Heart right ventricle (tissue), 16 donors: ENCODE measurements around the gene HAO2. TPM values are rescaled to one million over a fixed set of nuclear protein-coding genes. Genes with fewer than 3 reads are reported as not detected.

ENCODE experiments used
- ATAC-seq, 8 donors: fragments of 200-7000 bp; cut with Tn5 transposase; one replicate each; pipeline ENCODE4 v1.9.1; 2020; ENCODE audit warnings: mild to moderate bottlenecking in 8 of 8, moderate library complexity in 8 of 8, moderate number of reproducible peaks in 1 of 8
- DNase-seq, 2 donors: peaks; one replicate each; pipeline ENCODE4 v3.0.0-alpha.2; 2020
- H3K27ac ChIP-seq, 10 donors: fragments of 200-600 bp; sonication (generic) in 2 of 10; one replicate each; pipeline versions ENCODE4 v1.5.0 to v1.8.0; 2020 to 2022; ENCODE audit warnings: mild to moderate bottlenecking in 3 of 10
- H3K27me3 ChIP-seq, 7 donors: fragments of 200-600 bp; one replicate each; pipeline ENCODE4 v1.8.0; 2021 to 2022; ENCODE audit warnings: mild to moderate bottlenecking in 2 of 7
- H3K36me3 ChIP-seq, 9 donors: fragments of 200-600 bp; sonication (generic) in 1 of 9; one replicate each; pipeline versions ENCODE4 v1.5.0 to v1.8.0; 2020 to 2022; ENCODE audit warnings: mild to moderate bottlenecking in 2 of 9
- H3K4me1 ChIP-seq, 9 donors: fragments of 200-600 bp; sonication (generic) in 1 of 9; one replicate each; pipeline versions ENCODE4 v1.5.0 to v1.8.0; 2020 to 2022; ENCODE audit warnings: mild to moderate bottlenecking in 4 of 9
- H3K4me3 ChIP-seq, 10 donors: fragments of 200-600 bp; sonication (generic) in 2 of 10; one replicate each; pipeline versions ENCODE4 v1.5.0 to v1.8.0; 2020 to 2022; ENCODE audit warnings: mild to moderate bottlenecking in 7 of 10, moderate library complexity in 2 of 10
- H3K9me3 ChIP-seq, 11 donors: fragments of 200-600 bp in 10 of 11; sonication (generic) in 2 of 11; one replicate each; pipeline versions ENCODE4 v1.5.0 to v1.8.0; 2013 to 2022; ENCODE audit warnings: mild to moderate bottlenecking in 2 of 11, control low read depth in 1 of 11, moderate library complexity in 1 of 11
- WGBS, 2 donors: extraction: QIAGEN DNeasy Blood & Tissue Kit; methylation state at CpG; one replicate each; pipeline ENCODE4 v1.1.7; 2013; ENCODE audit warnings: inconsistent platforms in 1 of 2; 5-methylcytosine and 5-hydroxymethylcytosine counted together
- intact Hi-C, 10 donors: fragments of 100-400 bp; cut with DNase I; formaldehyde crosslinking; loops; one replicate each; pipeline versions ENCODE4 v1.11.1 to v1.14.2; 2022
- polyA plus RNA-seq, 2 donors: library from polyadenylated mRNA; stranded (reverse); fragments of 200-250 nt; gene quantifications; one replicate each; pipeline ENCODE4 v1.2.3, GENCODE V29; 2013
- total RNA-seq, 10 donors: library from RNA; stranded (reverse); fragmentation: NEBNext Ultra II Directional in 3 of 10; extraction: Animal tissue kit (Norgen Biotek cat#: 25700) in 3 of 10; gene quantifications; one replicate each; pipeline versions ENCODE4 v1.2.1 to v1.2.4, GENCODE V29; 2021 to 2023
- TF ChIP-seq, protein P1 (sequence below), 9 donors: fragments of 200-600 bp; sonication (generic) in 2 of 9; IDR thresholded peaks; one replicate each; pipeline versions ENCODE4 v1.5.0 to v1.8.0; 2021 to 2022; ENCODE audit warnings: antibody characterized with exemption in 9 of 9, mild to moderate bottlenecking in 5 of 9, moderate library complexity in 1 of 9
- donor health status: Arrhythmogenic right ventricular cardiomyopathy.
- donor health status: ischemic (EF 13 %, LVEDD 7.1; RV severe dilation, severe dysfunction).
- donor health status: healthy with polysubstance abuse.
- donor health status: DM: no; HTN: yes; CAD: no.
- donor health status: DM: no; HTN: no; CAD: no.
- donor health status: ischemic (EF 25% LVEDD 6.9; RV normal size, moderate dysfunction).
- donor health status: ischemic (EF 25% LVEDD 5.7; RV mildly dilated, moderate dysfunction).
- donor health status: healthy.
- donor health status: DM: yes; HTN: yes; CAD: no.
- donor health status: Ischemic cardiomyopathy.
- donor health status: ischemic (EF 35%, LVEDD 5.7; RV mildly dilated, moderate dysfunction).
- donor health status: nonischemic (EF 11% LVEDD 7.7; RV severe dilation, severe dysfunction).
- donor health status: DM: yes; HTN: yes; CAD: no.
- donor health status: PGD.
- donor health status: ischemic (EF 29% LVEDD 5.4; RV normal size, mild dysfunction).
- donor health status: nonischemic (EF 23%, LVEDD 6.1; RV moderate dilation, normal function).

Gene HAO2
- total and polyA plus RNA-seq, 12 donors, result 0.01 TPM; not detected in 11

GRCh38 chr1:119379117-119379516, 10.5 kb downstream of the HAO2 start:
- H3K4me3 ChIP-seq, result no peak overlapping the region
- no peaks in the 10 kb centered on the region for H3K36me3 ChIP-seq
- H3K27ac ChIP-seq, result no peak overlapping the region
- 95 to 96% methylated on average over 1 of the region's 1 CpG for WGBS, 2 donors
- peaks cover 0 to 11% (median 0%) of the 10 kb centered on the region in 7 donors for H3K27me3 ChIP-seq
- no peaks in the 10 kb centered on the region for H3K9me3 ChIP-seq
- no peaks in the 10 kb centered on the region for H3K4me1 ChIP-seq
- ATAC-seq (no peak), DNase-seq (no peak)
- intact Hi-C loops, result no loop called here
- TF ChIP-seq, protein P1, sequence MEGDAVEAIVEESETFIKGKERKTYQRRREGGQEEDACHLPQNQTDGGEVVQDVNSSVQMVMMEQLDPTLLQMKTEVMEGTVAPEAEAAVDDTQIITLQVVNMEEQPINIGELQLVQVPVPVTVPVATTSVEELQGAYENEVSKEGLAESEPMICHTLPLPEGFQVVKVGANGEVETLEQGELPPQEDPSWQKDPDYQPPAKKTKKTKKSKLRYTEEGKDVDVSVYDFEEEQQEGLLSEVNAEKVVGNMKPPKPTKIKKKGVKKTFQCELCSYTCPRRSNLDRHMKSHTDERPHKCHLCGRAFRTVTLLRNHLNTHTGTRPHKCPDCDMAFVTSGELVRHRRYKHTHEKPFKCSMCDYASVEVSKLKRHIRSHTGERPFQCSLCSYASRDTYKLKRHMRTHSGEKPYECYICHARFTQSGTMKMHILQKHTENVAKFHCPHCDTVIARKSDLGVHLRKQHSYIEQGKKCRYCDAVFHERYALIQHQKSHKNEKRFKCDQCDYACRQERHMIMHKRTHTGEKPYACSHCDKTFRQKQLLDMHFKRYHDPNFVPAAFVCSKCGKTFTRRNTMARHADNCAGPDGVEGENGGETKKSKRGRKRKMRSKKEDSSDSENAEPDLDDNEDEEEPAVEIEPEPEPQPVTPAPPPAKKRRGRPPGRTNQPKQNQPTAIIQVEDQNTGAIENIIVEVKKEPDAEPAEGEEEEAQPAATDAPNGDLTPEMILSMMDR (IDR thresholded peaks at IDR 0.05), result no peak

- Histone ChIP-seq H3K4me3 (no peak overlapping the region), H3K9me3 (no peaks in the 10 kb centered on the region), H3K36me3 (no peaks in the 10 kb centered on the region), H3K4me1 (no peaks in the 10 kb centered on the region), H3K27ac (no peak overlapping the region), H3K27me3 (peaks cover 0 to 8% (median 0%) of the 10 kb centered on the region in 7 donors)
- ATAC-seq (no peak), DNase-seq (no peak)
- intact Hi-C loops, result no loop called here
- 79 to 87% methylated on average over 2 of the region's 2 CpGs for WGBS, 2 donors
- TF ChIP-seq, protein P1 (IDR thresholded peaks at IDR 0.05), result no peak
Measured at GRCh38 chr1:119380304-119380703, 11.7 kb downstream of the HAO2 start.

DNA sequence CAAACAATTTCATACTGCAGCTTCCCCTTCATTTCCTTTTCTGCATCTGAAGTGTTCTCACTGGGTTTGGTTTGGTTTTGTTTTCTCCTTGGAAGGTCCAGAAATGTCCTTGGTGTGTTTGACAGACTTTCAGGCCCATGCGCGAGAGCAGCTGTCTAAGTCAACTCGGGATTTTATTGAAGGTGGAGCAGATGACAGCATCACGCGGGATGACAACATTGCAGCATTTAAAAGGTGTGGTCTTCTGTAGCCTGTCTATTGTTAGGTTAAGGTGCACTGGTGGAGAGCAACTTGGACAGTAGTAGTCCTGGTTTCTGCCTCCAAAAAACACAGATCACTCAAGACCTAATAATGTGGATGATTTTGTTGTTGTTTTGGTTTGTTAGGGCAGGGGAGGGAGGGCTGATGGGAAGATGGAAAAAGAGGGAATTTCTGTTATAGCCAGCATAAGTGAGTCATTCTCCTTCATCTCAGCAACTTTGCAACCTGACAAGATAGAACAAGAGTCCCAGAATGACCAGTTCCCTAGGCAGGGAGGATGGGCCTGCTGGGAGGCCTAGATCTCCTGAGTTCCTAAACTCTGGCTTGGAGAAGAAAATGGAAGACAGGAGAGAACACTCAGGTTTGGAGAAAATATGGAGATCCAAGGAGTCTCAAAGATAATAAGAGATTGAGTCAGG, 12.5 kb downstream of the HAO2 start:
- intact Hi-C loops, result no loop called here
- 93 to 94% methylated on average over 5 of the region's 5 CpGs for WGBS, 2 donors

GRCh38 chr1:119384591-119384990, 16.0 kb downstream of the HAO2 start:
- intact Hi-C loops, result no loop called here
- WGBS, 2 donors, result 89 to 95% methylated on average over 4 of the region's 4 CpGs
- H3K36me3 ChIP-seq, result no peaks in the 10 kb centered on the region
- ATAC-seq, result no peak
- DNase-seq, result no peak
- H3K27me3 ChIP-seq, result peaks cover 0 to 4% (median 0%) of the 10 kb centered on the region in 7 donors
- no peak overlapping the region for H3K4me3 ChIP-seq
- no peaks in the 10 kb centered on the region for H3K4me1 ChIP-seq
- TF ChIP-seq, protein P1 (IDR thresholded peaks at IDR 0.05), result no peak
- no peak overlapping the region for H3K27ac ChIP-seq
- H3K9me3 ChIP-seq, result no peaks in the 10 kb centered on the region

More for the DNA sequence above, 12.5 kb downstream of the HAO2 start:
- DNase-seq (no peak), ATAC-seq (no peak)
- Histone ChIP-seq H3K4me3 (no peak overlapping the region), H3K27ac (no peak overlapping the region), H3K9me3 (no peaks in the 10 kb centered on the region), H3K27me3 (peaks cover 0 to 8% (median 0%) of the 10 kb centered on the region in 7 donors), H3K36me3 (no peaks in the 10 kb centered on the region), H3K4me1 (no peaks in the 10 kb centered on the region)
- TF ChIP-seq, protein P1 (IDR thresholded peaks at IDR 0.05), result no peak
